Hypothalamus (tissue), 51 donors: Measurements from ENCODE around the gene TRAPPC10.
A peak's percentile ranks its signal among the peaks of the same experiment; 100 is the strongest.
"Not testable (repeated sequence)": the region's sequence is repeated elsewhere in the genome, so short reads cannot be mapped to it uniquely, and the experiment has no call there.

ENCODE experiments used
- DNase-seq, 51 donors: peaks; one replicate each; lab custom pipeline; 2025; lab: John Stamatoyannopoulos, UW

The TRAPPC10 gene

GRCh38 chr21:44084496-44085241 is 72.6 kb downstream of the TRAPPC10 start:
- peak in 2 of 51 donors; percentile 25 to 69 for DNase-seq

DNA sequence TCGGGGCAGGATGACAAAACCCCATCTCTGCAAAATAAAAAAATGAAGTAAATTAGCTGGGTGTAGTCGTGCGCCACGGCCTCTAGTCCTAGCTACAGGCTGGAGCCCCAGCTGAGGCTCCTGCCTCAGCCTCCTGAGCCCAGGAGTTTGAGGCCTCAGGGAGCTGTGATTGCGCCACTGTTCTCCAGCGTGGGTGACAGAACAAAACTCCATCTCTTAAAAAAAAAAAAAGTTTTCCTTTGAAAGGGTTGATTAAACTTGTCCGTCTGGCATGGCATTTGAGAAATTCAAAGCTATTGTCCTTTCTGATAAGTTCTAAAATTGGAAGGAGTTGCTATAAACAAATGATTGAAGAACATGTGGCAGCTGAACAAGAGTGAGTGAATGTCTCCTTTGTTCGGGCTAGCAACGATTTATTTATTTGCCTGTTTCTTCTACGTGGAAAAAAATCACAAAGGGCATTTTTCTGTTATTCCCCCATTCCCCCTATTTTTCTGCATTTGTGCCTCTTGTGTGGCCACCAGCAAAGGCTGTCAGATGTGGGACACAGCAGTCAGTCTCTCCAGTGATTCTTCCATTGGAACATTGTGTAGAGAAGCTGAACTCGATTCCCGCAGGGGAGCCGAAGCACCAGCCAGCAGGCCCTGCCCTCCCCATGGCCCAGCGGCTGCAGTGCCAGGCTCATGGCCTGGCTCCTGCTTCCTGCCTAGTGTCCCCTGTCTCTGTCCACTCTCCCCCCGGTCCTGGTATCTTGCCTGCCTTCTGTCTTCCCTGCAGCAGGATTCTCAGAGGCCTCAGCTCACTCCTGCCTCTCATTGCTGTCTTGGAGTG is 73.6 kb downstream of the TRAPPC10 start:
- peak in 38 of 51 donors; percentile 24 to 87 (median 60) for DNase-seq

- DNase-seq, result no peak
These were observed 74.7 kb downstream of the TRAPPC10 start for GRCh38 chr21:44086636-44087425.

DNA sequence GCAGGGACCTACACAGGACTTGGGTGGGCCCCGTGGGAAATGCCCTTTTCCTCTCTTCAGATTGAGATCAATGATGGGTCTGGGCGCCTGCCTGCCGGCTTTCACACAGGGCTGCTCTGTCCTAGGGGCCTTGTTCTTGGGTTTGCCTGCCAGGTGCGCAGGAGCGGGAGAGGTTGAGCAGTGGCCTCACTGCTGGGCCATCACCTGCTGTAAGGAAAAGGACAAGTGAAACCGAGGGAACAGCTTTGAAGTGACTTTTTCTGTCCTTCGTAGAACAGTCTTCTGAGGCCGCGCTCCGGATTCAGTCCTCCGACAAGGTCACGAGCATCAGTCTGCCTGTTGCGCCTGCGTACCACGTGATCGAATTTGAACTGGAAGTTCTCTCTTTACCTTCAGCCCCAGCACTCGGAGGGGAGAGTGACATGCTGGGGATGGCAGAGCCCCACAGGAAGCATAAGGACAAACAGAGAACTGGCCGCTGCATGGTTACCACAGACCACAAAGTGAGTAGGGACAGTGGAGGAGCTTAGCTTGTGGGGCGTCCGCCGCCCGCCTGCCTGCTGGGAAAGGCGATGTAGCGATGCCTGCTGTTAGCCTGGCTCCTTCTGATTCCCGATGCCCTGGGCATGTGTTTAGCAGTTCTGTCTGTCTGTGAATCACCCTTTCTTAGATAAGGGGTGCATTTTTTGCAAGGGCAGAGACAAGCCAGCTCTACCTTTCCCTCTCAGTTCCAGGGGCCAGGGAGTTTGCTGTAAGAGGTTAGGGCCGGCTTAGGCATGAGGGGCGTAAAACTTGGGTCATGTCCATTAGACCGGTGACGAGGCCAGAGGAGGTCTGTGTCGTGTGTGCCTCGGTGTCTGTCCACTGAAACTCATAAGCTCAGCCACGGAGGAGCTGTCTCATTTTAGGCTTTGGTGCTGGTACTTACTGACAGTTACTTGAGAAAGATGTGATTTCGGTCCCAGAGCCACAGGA is 75.6 kb downstream of the TRAPPC10 start:
- DNase-seq, result peak in 1 of 51 donors; percentile 28

DNA sequence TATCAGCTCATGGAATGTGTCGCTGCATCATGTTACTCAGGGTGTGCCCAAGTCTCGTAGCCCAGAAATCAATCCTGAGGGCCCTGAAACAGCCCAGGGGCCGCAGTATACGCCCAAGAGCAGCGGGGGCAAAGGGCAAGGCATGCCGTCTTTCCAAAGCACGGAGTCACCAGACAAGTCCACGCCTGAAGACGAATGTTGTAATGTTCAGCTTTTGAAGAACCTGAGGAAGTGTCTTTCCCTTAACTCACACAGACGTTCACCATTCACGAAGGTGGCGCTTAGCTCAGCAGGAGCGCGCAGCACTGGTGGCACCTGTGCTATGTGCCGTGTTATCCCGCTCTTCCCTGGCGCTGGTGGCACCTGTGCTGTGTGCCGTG is 76.3 kb downstream of the TRAPPC10 start:
- DNase-seq, result no peak

GRCh38 chr21:44089001-44089911 is 77.1 kb downstream of the TRAPPC10 start:
- DNase-seq, result no peak

DNA sequence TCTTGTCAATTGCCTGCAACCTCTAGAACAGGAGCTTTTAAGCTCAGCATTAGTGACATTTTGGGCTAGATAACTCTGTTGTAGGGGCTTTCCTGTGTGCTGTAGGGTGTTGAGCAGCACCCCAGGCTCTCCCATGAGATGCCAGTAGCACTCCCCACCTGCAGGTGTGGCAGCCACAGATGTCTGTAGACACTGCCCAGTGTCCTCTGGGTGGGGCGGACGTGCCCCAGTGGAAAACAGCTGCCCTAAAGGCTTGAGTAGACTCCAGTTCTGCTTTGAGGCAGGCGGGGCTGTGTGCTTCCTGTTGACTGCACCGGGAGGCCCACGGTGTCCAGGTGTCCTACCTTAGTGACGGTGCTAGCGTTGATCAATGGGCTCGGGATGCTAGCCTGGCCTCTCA is 78.2 kb downstream of the TRAPPC10 start:
- DNase-seq, result no peak

- DNase-seq, result peak in 6 of 51 donors; percentile 20 to 62 (median 38)
These were observed 80.1 kb downstream of the TRAPPC10 start for GRCh38 chr21:44092211-44092610.

DNA sequence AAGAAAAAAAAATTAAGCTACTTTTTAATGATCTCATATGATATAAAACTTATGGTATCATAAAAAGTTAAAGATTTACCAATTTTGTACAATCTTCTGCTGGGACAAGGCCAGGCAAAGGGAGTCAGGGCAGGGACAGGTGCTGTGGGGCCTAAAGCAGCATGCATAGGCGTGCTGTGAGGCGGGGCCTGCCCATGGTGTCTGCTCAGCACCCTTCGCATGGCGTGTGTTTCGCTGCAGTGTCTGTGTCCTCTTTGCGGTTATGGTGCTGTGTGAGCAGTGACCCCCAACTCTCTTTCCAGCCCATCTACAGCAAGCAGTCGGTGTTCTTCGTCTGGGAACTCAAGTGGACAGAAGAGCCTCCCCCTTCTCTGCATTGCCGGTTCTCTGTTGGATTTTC is 81.7 kb downstream of the TRAPPC10 start:
- no peak for DNase-seq

GRCh38 chr21:44094832-44095231 is 82.7 kb downstream of the TRAPPC10 start:
- no peak for DNase-seq

- DNase-seq, result not testable (repeated sequence)
These were observed 86.4 kb downstream of the TRAPPC10 start for GRCh38 chr21:44098507-44098906.

- not testable (repeated sequence) for DNase-seq
These were observed 86.9 kb downstream of the TRAPPC10 start for GRCh38 chr21:44098964-44099363.

DNA sequence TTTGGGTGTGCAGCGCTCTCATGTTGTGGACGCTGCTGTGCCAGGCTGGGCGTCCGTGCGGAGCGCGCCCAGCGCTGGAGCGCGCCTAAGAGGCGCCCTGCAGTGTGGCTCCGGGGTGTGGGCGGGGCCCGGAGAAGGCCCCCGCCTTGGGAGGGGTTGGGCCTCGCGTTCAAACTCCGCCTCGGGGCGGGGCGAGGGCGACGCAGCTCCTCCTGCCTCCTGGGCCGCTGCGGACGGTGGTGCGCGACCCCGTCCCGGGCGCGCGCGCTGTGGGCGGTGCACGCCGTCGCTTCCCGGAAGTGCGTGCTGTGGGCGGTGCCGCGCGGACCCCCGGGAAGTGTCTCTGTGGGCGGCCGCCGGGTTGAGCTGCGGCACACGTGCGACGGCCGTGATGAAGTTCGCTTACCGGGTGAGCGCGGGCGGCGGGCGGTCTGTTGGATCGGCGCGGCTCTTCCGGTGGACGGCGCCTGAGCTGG is 95.0 kb downstream of the TRAPPC10 start, which contains the start of gene PWP2:
Gene PWP2 (plus strand): TSS at position 374 of the 476 bp plus-strand sequence. CDS start 18 bp downstream, at position 392.
- DNase-seq, result peak in 3 of 51 donors; percentile 55 to 59 (median 59)

GRCh38 chr21:44107589-44107988 is 95.5 kb downstream of the TRAPPC10 start:
- not testable (repeated sequence) for DNase-seq

DNA sequence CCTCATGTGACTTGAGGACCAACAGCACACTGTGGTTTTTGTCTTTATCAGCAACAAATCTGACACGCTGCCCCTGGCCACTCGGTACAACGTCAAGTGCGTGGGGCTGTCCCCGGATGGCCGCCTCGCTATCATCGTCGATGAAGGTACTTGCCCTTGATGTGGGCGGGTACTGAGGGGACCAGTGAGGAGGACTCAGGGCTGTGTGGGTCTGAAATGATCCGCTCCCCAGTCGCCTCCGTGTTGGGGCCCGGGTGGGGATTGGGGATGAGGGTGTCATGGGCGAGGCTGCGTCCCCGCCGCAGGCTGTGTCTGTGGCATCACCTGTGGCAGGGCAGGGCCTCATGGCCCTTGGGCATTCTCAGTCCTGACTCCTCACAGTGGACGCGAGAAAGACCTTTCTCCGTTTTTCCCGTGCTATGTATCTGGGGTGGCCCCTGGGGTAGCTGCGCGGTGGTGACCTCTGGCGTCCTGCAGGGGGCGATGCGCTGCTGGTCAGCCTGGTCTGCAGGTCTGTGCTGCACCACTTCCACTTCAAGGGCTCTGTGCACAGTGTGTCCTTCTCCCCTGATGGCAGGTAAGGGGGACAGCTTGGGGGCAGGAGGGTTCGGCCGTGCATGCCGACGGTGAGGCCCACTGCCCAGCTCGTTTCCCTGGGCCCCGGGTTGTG is 101.7 kb downstream of the TRAPPC10 start:
- not testable (repeated sequence) for DNase-seq

DNA sequence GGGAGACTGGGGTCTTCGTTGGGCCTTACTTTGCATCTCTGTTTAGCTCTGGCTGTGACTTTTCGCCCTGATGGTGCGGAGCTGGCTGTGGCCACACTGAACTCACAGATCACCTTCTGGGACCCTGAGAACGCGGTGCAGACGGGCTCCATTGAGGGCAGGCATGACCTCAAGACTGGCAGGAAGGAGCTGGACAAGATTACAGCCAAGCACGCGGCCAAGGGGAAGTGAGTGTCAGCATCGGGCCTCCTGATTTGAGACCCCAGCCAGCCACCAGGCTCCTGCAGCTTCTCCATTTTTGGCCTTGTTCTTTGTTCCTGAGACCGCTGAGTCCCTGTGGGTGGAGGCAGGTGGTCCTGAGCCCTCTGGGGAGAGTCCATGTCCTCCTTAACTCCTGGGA is 110.0 kb downstream of the TRAPPC10 start:
- DNase-seq, result not testable (repeated sequence)

GRCh38 chr21:44127827-44128226 is 115.7 kb downstream of the TRAPPC10 start:
- DNase-seq, result not testable (repeated sequence)

DNA sequence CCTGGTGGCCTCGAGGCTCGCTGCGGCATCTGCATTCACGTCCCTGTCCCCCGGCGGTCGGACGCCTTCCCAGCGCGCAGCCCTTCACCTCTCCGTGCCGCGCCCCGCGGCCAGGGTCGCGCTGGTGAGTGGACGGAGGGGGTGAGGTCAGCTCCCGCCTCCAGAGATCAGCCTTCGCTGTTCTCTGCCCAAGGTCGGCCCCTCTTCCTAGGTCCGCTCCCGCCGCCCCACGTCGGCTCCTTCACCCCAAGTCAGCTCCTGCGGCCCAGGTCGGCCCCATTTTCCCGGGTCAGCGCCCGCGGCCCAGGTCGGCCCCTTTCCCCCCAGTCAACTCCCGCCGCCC is 121.6 kb downstream of the TRAPPC10 start:
- not testable (repeated sequence) for DNase-seq
